Right atrium auricular region (tissue), 2 donors: ENCODE data around the gene SGSH. TPM values are rescaled to one million over a fixed set of nuclear protein-coding genes. Genes with fewer than 3 reads are reported as not detected.

Experiments
- DNase-seq: peaks from one replicate; pipeline ENCODE4 v3.0.0-alpha.2; 2019; ENCODE audit warnings: low spot score
- H3K27ac ChIP-seq, 2 donors: fragments of 200-600 bp; sonication (generic); 1 replicate in 1 of 2; 2 replicates in 1 of 2; pipeline ENCODE4 v1.5.1; 2016 to 2019
- H3K27me3 ChIP-seq, 2 donors: fragments of 200-600 bp; sonication (generic); one replicate each; pipeline versions ENCODE4 v1.5.1 to v1.6.0; 2017 to 2019
- H3K36me3 ChIP-seq: fragments of 200-600 bp; sonication (generic); one replicate; pipeline ENCODE4 v1.5.1; 2016
- H3K4me1 ChIP-seq, 2 donors: fragments of 200-600 bp; sonication (generic); one replicate each; pipeline versions ENCODE4 v1.5.1 to v1.6.0; 2017 to 2019
- H3K4me3 ChIP-seq, 2 donors: fragments of 200-600 bp; sonication (generic); 1 replicate in 1 of 2; 2 replicates in 1 of 2; pipeline ENCODE4 v1.5.1; 2017 to 2019; ENCODE audit warnings: mild to moderate bottlenecking in 1 of 2, moderate library complexity in 1 of 2
- H3K9me3 ChIP-seq, 2 donors: fragments of 200-600 bp; sonication (generic); one replicate each; pipeline ENCODE4 v1.5.1; 2019
- CTCF ChIP-seq, 2 donors: fragments of 200-600 bp; sonication (generic); IDR thresholded peaks; one replicate each; pipeline ENCODE4 v1.5.1; 2019; ENCODE audit warnings: antibody characterized with exemption in 2 of 2
- total RNA-seq, 2 donors: library from RNA; depleted of rRNA; stranded (reverse); fragments of >200 nt; gene quantifications; one replicate each; pipeline ENCODE4 v1.1.0, GENCODE V29; 2016

Gene SGSH
- total RNA-seq, 2 donors from 2014 or later = 10.6 to 13.7 TPM

- no peak for DNase-seq
- no peaks in the 10 kb centered on the region for H3K9me3 ChIP-seq
- no peak for TF ChIP-seq CTCF (IDR thresholded peaks at IDR 0.05)
- no peak overlapping the region for H3K4me3 ChIP-seq
- peaks cover 28% of the 10 kb centered on the region for H3K36me3 ChIP-seq
- H3K27ac ChIP-seq = no peak overlapping the region
- no peaks in the 10 kb centered on the region for H3K27me3 ChIP-seq
- no peaks in the 10 kb centered on the region for H3K4me1 ChIP-seq
These were observed 29.0 kb upstream of the SGSH start for GRCh38 chr17:80248894-80249710.

- no peaks in the 10 kb centered on the region for H3K27me3 ChIP-seq
- TF ChIP-seq CTCF (IDR thresholded peaks at IDR 0.05) = no peak
- H3K4me1 ChIP-seq = no peaks in the 10 kb centered on the region
- H3K36me3 ChIP-seq = peaks cover 28% of the 10 kb centered on the region
- H3K27ac ChIP-seq = no peak overlapping the region
- H3K4me3 ChIP-seq = no peak overlapping the region
- no peaks in the 10 kb centered on the region for H3K9me3 ChIP-seq
- DNase-seq = no peak
These were observed 28.1 kb upstream of the SGSH start for GRCh38 chr17:80248001-80248893.

GRCh38 chr17:80247561-80247960, 27.4 kb upstream of the SGSH start:
- no peak for DNase-seq
- H3K27ac ChIP-seq = no peak overlapping the region
- TF ChIP-seq CTCF (IDR thresholded peaks at IDR 0.05) = no peak
- no peaks in the 10 kb centered on the region for H3K4me1 ChIP-seq
- H3K36me3 ChIP-seq = peaks cover 33% of the 10 kb centered on the region
- no peak overlapping the region for H3K4me3 ChIP-seq
- no peaks in the 10 kb centered on the region for H3K27me3 ChIP-seq
- no peaks in the 10 kb centered on the region for H3K9me3 ChIP-seq

GRCh38 chr17:80246726-80247125, 26.6 kb upstream of the SGSH start:
- no peaks in the 10 kb centered on the region for H3K9me3 ChIP-seq
- no peak for DNase-seq
- TF ChIP-seq CTCF (IDR thresholded peaks at IDR 0.05) = no peak
- H3K27ac ChIP-seq = no peak overlapping the region
- H3K36me3 ChIP-seq = peaks cover 41% of the 10 kb centered on the region
- no peak overlapping the region for H3K4me3 ChIP-seq
- H3K4me1 ChIP-seq = no peaks in the 10 kb centered on the region
- H3K27me3 ChIP-seq = no peaks in the 10 kb centered on the region

GRCh38 chr17:80246266-80246681, 26.1 kb upstream of the SGSH start:
- Histone ChIP-seq H3K4me1 (no peaks in the 10 kb centered on the region), H3K4me3 (no peak overlapping the region), H3K27ac (no peak overlapping the region), H3K36me3 (peaks cover 46% of the 10 kb centered on the region), H3K27me3 (no peaks in the 10 kb centered on the region), H3K9me3 (no peaks in the 10 kb centered on the region)
- no peak for TF ChIP-seq CTCF (IDR thresholded peaks at IDR 0.05)
- no peak for DNase-seq
